Testis (tissue), 2 donors: ENCODE results near the gene LPAR3.

ENCODE experiments used
- CTCF ChIP-seq, 3 experiments: fragments of 450-650 bp in 2 of 3; fragments of 200-600 bp in 1 of 3; sonication (generic) in 1 of 3; IDR thresholded peaks; one replicate each; pipeline ENCODE4 v1.5.1; 2016 to 2019; ENCODE audit warnings: antibody characterized with exemption in 3 of 3, mild to moderate bottlenecking in 2 of 3, moderate library complexity in 1 of 3
- POLR2A ChIP-seq: fragments of 450-650 bp; IDR thresholded peaks from one replicate; pipeline ENCODE4 v1.6.1; 2017; ENCODE audit warnings: antibody characterized with exemption, mild to moderate bottlenecking, moderate library complexity

- TF ChIP-seq CTCF (IDR thresholded peaks at IDR 0.05) = no peak
- no peak for TF ChIP-seq POLR2A
Observed at GRCh38 chr1:84836145-84836544, 56.9 kb downstream of the LPAR3 start.
